ENCODE data around the gene LENG8. TPM values are rescaled to one million over a fixed set of nuclear protein-coding genes. Genes with fewer than 3 reads are reported as not detected.
A peak's percentile ranks its signal among the peaks of the same experiment; 100 is the strongest.
"Not testable (repeated sequence)": the region's sequence is repeated elsewhere in the genome, so short reads cannot be mapped to it uniquely, and the experiment has no call there.

The LENG8 gene
- total RNA-seq, 4 donors from 2014 or later: 9.9 to 49.5 (median 15.5) TPM

GRCh38 chr19:54465426-54466109 lies 16.6 kb downstream of the LENG8 start:
- in situ Hi-C loops (cut with MboI; ENCODE audit: low sequenced_read_pairs in 4 of 4): no loop called here
- no peak overlapping the region for H3K27ac ChIP-seq
- TF ChIP-seq CTCF (IDR thresholded peaks at IDR 0.05 in 4 of 5, conservative IDR thresholded peaks at IDR 0.05 in 1 of 5) (no peak), POLR2A (IDR thresholded peaks at IDR 0.05) (no peak)
- H3K4me1 ChIP-seq: peaks cover 12 to 25% of the 10 kb centered on the region in 2 donors
- no peak for ATAC-seq
- no peak for DNase-seq
- no peaks in the 10 kb centered on the region for H3K9me3 ChIP-seq
- intact Hi-C loops (cut with DNase I; ENCODE audit: low total_unique reads): loop anchor here (10.0 kb wide), 3 partner anchors 301 to 789 kb away; partner anchors contain the start of gene PPP6R1
- H3K4me3 ChIP-seq: peak overlapping the region in 1 of 4 donors; percentile 68
- peaks cover 0 to 16% of the 10 kb centered on the region in 2 donors for H3K36me3 ChIP-seq
- H3K27me3 ChIP-seq: peaks cover 2 to 5% (median 2%) of the 10 kb centered on the region in 3 donors

- H3K9me3 ChIP-seq; H3K4me3 ChIP-seq; in situ Hi-C loops (cut with MboI; ENCODE audit: low sequenced_read_pairs in 4 of 4); ATAC-seq; H3K27ac ChIP-seq; DNase-seq: not testable (repeated sequence)
- H3K27me3 ChIP-seq: peaks cover 6 to 10% (median 7%) of the 10 kb centered on the region in 3 donors
- intact Hi-C loops (cut with DNase I; ENCODE audit: low total_unique reads): loop anchor here (10.0 kb wide), 3 partner anchors 301 to 789 kb away; partner anchors contain the start of gene PPP6R1
- H3K4me1 ChIP-seq: peaks cover 15 to 30% of the 10 kb centered on the region in 2 donors
- H3K36me3 ChIP-seq: peaks cover 0 to 10% of the 10 kb centered on the region in 2 donors
Observed at GRCh38 chr19:54466110-54466480, 17.1 kb downstream of the LENG8 start.

- Histone ChIP-seq H3K9me3 (no peaks in the 10 kb centered on the region), H3K4me3 (no peak overlapping the region), H3K27ac (peak overlapping the region in 3 of 4 donors; percentile 70 to 73 (median 71)), H3K4me1 (peaks cover 8 to 13% of the 10 kb centered on the region in 2 donors), H3K36me3 (no peaks in the 10 kb centered on the region), H3K27me3 (peaks cover 10 to 20% (median 14%) of the 10 kb centered on the region in 3 donors)
- ATAC-seq (peak; percentile 32 to 37), DNase-seq (no peak)
- TF ChIP-seq POLR2A (IDR thresholded peaks at IDR 0.05) (no peak), CTCF (IDR thresholded peaks at IDR 0.05 in 4 of 5, conservative IDR thresholded peaks at IDR 0.05 in 1 of 5) (no peak)
- in situ Hi-C loops (cut with MboI; ENCODE audit: low sequenced_read_pairs in 4 of 4) (no loop called here), intact Hi-C loops (cut with DNase I; ENCODE audit: low total_unique reads) (loop anchor here (10.0 kb wide), 3 partner anchors 305 to 785 kb away; partner anchors contain the start of gene PPP6R1)
Observed at GRCh38 chr19:54469496-54469934, 20.5 kb downstream of the LENG8 start.

GRCh38 chr19:54470276-54470887 lies 21.4 kb downstream of the LENG8 start:
- Histone ChIP-seq H3K4me3 (peak overlapping the region in 2 of 4 donors; percentile 22 to 43), H3K9me3 (no peaks in the 10 kb centered on the region)
- in situ Hi-C loops (cut with MboI; ENCODE audit: low sequenced_read_pairs in 4 of 4): no loop called here

More at GRCh38 chr19:54470276-54470887, 21.4 kb downstream of the LENG8 start:
- no peak for ATAC-seq
- peaks cover 8 to 12% of the 10 kb centered on the region in 2 donors for H3K4me1 ChIP-seq
- peaks cover 10 to 23% (median 14%) of the 10 kb centered on the region in 3 donors for H3K27me3 ChIP-seq
- TF ChIP-seq POLR2A (IDR thresholded peaks at IDR 0.05) (no peak), CTCF (IDR thresholded peaks at IDR 0.05 in 4 of 5, conservative IDR thresholded peaks at IDR 0.05 in 1 of 5) (no peak)
- peak overlapping the region; percentile 43 to 73 (median 70) for H3K27ac ChIP-seq
- intact Hi-C loops (cut with DNase I; ENCODE audit: low total_unique reads): no loop called here
- no peaks in the 10 kb centered on the region for H3K36me3 ChIP-seq
- DNase-seq: no peak

Measured in gastrocnemius medialis (tissue), 4 donors.